ENCODE data around the gene CUX1.
"Not testable (repeated sequence)": the region's sequence is repeated elsewhere in the genome, so short reads cannot be mapped to it uniquely, and the experiment has no call there.

Gene CUX1

GRCh38 chr7:101972627-101973026 lies 155.2 kb downstream of the CUX1 start:
- in situ Hi-C loops (cut with MboI; ENCODE audit: low sequenced_read_pairs) = no loop called here

- in situ Hi-C loops (cut with MboI; ENCODE audit: low sequenced_read_pairs) = no loop called here
These were observed 155.7 kb downstream of the CUX1 start for GRCh38 chr7:101973130-101973529.

GRCh38 chr7:101974393-101974792 lies 157.0 kb downstream of the CUX1 start:
- in situ Hi-C loops (cut with MboI; ENCODE audit: low sequenced_read_pairs) = no loop called here

- in situ Hi-C loops (cut with MboI; ENCODE audit: low sequenced_read_pairs) = no loop called here
These were observed 157.6 kb downstream of the CUX1 start for GRCh38 chr7:101975046-101975445.

DNA sequence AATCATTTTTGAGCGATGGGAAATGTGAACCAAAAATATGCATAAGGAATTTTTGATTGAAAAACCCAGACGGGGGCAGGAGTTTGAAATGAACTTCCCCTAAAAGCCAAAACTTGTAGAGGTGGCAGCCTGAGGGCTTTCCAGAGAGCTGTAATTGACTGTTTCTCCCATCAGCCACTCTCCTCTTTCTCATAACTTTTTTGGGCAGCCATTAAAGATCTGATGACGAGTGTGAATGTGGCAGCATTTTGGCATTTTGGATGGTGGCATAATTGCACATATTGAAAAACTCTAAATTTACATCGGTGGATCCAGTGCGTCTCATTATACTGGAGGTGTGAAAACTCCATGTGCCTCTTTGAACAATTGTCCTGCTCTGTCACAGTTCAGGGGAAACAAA lies 159.0 kb downstream of the CUX1 start:
- in situ Hi-C loops (cut with MboI; ENCODE audit: low sequenced_read_pairs) = no loop called here

DNA sequence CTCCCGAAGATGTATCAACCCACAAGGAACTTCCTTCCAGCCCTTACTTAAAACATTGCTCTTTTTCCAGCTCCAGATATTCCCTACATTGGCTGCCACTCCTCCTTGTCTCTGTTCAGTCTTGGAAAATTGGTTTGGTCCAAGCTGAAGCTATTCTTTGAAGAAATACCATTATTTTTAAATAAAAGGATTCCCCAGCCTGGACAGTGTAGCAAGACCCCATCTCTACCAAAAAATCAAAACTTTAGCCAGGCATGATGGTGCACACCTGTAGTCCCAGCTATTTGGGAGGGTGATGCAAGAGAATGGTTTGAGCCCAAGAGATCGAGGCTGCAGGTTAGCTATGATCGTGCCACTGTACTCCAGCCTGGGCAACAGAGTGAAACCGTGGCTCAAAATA lies 159.8 kb downstream of the CUX1 start:
- in situ Hi-C loops (cut with MboI; ENCODE audit: low sequenced_read_pairs) = no loop called here

DNA sequence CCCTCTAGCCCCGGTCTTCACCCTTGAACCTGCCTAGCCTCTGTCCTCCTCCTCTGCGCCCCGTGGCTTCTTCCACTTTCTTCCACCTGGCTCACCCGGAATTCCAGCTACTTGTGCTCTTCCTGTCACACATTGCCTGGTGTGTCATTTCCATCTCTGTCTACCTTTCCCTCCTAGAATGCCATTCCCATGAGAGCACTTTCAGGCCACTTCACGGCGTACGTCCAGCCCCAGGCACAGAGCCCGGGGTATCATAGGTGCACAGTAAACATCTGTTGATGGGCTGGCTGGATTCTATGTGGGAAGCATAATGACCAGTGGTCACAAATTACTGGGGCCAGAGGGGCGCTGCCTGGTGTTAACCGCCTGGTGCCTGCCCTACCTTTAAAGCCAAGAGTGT lies 161.3 kb downstream of the CUX1 start:
- in situ Hi-C loops (cut with MboI; ENCODE audit: low sequenced_read_pairs) = no loop called here

GRCh38 chr7:101983147-101983811 lies 165.9 kb downstream of the CUX1 start:
- in situ Hi-C loops (cut with MboI; ENCODE audit: low sequenced_read_pairs) = no loop called here

GRCh38 chr7:101984133-101984879 lies 166.9 kb downstream of the CUX1 start:
- in situ Hi-C loops (cut with MboI; ENCODE audit: low sequenced_read_pairs) = no loop called here

GRCh38 chr7:101985057-101985902 lies 167.9 kb downstream of the CUX1 start:
- in situ Hi-C loops (cut with MboI; ENCODE audit: low sequenced_read_pairs) = no loop called here

- in situ Hi-C loops (cut with MboI; ENCODE audit: low sequenced_read_pairs) = no loop called here
These were observed 168.7 kb downstream of the CUX1 start for GRCh38 chr7:101985903-101986734.

GRCh38 chr7:101987494-101987893 lies 170.1 kb downstream of the CUX1 start:
- in situ Hi-C loops (cut with MboI; ENCODE audit: low sequenced_read_pairs) = no loop called here

DNA sequence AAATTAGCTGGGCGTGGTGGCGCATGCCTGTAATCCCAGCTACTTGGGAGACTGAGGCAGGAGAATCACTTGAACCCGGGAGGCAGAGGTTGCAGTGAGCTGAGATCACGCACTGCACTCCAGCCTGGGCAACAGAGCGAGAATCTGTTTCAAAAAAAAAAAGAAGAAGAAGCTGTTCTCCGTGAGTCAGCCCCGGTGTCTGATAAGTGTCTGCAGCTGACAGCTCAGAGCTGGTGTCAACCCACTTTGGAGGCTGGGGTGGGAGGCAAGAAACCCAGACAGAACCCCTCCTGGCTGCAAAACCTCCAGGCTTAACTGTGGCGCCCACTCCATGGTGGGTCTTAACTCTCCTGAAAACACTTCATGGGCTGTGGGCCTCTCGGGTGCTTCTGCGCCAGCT lies 170.6 kb downstream of the CUX1 start:
- in situ Hi-C loops (cut with MboI; ENCODE audit: low sequenced_read_pairs) = not testable (repeated sequence)

DNA sequence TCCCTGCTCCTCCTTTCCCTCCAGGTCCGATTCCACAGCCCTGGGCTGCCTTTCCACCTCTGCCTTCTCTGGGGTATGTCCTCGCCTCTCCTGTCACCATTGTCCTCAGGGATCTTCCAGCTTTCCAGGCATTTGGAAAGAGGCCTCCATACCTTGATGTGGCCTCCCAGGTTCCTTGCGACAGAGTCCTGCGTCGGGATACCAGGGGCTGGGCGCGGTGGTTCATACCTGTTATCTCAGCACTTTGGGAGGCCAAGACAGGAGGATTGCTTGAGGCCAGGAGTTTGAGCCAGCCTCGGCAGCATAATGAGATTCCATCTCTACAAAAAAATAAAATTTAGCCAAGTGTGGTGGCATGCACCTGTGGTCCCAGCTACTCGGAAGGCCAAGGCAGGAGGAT lies 171.1 kb downstream of the CUX1 start:
- in situ Hi-C loops (cut with MboI; ENCODE audit: low sequenced_read_pairs) = no loop called here

- in situ Hi-C loops (cut with MboI; ENCODE audit: low sequenced_read_pairs) = no loop called here
These were observed 171.7 kb downstream of the CUX1 start for GRCh38 chr7:101989101-101989500.

- in situ Hi-C loops (cut with MboI; ENCODE audit: low sequenced_read_pairs) = no loop called here
These were observed 173.5 kb downstream of the CUX1 start for GRCh38 chr7:101990811-101991418.

DNA sequence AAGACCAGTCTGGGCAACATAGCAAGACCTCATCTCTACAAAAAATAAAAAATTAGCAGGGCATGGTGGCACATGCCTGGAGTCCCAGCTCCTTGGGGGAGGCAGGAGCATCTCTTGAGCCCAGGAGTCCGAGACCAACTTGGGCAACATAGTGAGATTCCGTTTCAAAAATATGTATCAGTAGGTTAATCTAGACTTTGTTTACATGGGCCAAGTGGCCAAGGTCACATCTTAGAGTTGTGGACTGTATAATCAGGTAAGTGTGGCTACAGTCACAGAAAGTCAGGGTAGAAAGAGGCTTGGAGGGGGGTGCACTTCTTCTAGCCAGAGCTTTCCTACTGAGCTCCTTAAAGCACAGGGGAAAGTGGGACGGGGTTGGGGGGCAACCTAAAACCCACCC lies 174.4 kb downstream of the CUX1 start:
- in situ Hi-C loops (cut with MboI; ENCODE audit: low sequenced_read_pairs) = no loop called here

- in situ Hi-C loops (cut with MboI; ENCODE audit: low sequenced_read_pairs) = no loop called here
These were observed 175.9 kb downstream of the CUX1 start for GRCh38 chr7:101993311-101993710.

DNA sequence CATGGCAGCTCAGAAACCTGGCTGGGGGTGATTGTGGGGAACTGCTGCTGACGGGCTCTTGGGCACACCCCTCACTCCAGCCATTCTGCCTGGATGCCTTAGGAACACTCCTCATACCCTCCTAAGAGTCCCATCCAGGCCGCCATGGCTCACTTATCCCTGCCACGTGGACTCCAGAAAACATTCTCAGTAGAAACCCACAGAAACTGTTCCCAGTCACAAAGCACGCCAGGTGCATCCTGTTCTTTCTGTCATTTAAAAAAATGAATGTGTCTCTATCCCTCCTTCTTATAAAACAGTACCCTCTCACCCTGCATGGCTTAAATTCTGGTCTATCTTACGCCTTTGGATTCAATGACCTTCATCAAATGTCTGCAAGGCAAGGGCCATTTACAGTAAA lies 177.7 kb downstream of the CUX1 start:
- in situ Hi-C loops (cut with MboI; ENCODE audit: low sequenced_read_pairs) = no loop called here

GRCh38 chr7:101996131-101996691 lies 178.8 kb downstream of the CUX1 start:
- in situ Hi-C loops (cut with MboI; ENCODE audit: low sequenced_read_pairs) = no loop called here
